Hematopoietic multipotent progenitor cell treated with erythropoietin and hydrocortisone succinate and interleukin-3 and kit ligand, for 4 days (in vitro differentiated cells): ENCODE measurements around the gene LRRC28.
"Not testable (repeated sequence)": the region's sequence is repeated elsewhere in the genome, so short reads cannot be mapped to it uniquely, and the experiment has no call there.

ENCODE experiments used
- DNase-seq: peaks from one replicate; pipeline ENCODE4 v3.0.0-alpha.2; 2015

The LRRC28 gene

GRCh38 chr15:99250857-99251841 is at the start of gene LRRC28:
Gene LRRC28, plus strand, starts transcription at chr15:99251481. Its CDS starts 4,477 bp downstream, at chr15:99255958.
- peak; percentile 99 for DNase-seq

- DNase-seq, result no peak
These were observed 49.1 kb upstream of the LRRC28 start for GRCh38 chr15:99202176-99202552.

GRCh38 chr15:99207672-99208071 is 43.6 kb upstream of the LRRC28 start:
- DNase-seq, result no peak

- DNase-seq, result no peak
These were observed 42.0 kb upstream of the LRRC28 start for GRCh38 chr15:99209326-99209725.

- DNase-seq, result no peak
These were observed 40.9 kb upstream of the LRRC28 start for GRCh38 chr15:99210334-99210733.

- no peak for DNase-seq
These were observed 39.4 kb upstream of the LRRC28 start for GRCh38 chr15:99211926-99212325.

GRCh38 chr15:99212406-99212805 is 38.9 kb upstream of the LRRC28 start:
- DNase-seq, result peak; percentile 12

- peak; percentile 81 for DNase-seq
These were observed 38.0 kb upstream of the LRRC28 start for GRCh38 chr15:99213187-99213811.

- DNase-seq, result no peak
These were observed 26.7 kb upstream of the LRRC28 start for GRCh38 chr15:99224372-99225214.

GRCh38 chr15:99226802-99227201 is 24.5 kb upstream of the LRRC28 start:
- no peak for DNase-seq

- no peak for DNase-seq
These were observed 23.0 kb upstream of the LRRC28 start for GRCh38 chr15:99228120-99228770.

- no peak for DNase-seq
These were observed 20.4 kb upstream of the LRRC28 start for GRCh38 chr15:99230867-99231266.

GRCh38 chr15:99232740-99233139 is 18.5 kb upstream of the LRRC28 start:
- no peak for DNase-seq

- DNase-seq, result not testable (repeated sequence)
These were observed 17.1 kb upstream of the LRRC28 start for GRCh38 chr15:99234160-99234559.

- DNase-seq, result no peak
These were observed 12.4 kb upstream of the LRRC28 start for GRCh38 chr15:99238849-99239248.

GRCh38 chr15:99239545-99240198 is 11.6 kb upstream of the LRRC28 start:
- no peak for DNase-seq

GRCh38 chr15:99241752-99242151 is 9.5 kb upstream of the LRRC28 start:
- no peak for DNase-seq

- no peak for DNase-seq
These were observed 7.0 kb upstream of the LRRC28 start for GRCh38 chr15:99244306-99244705.

- no peak for DNase-seq
These were observed 4.2 kb upstream of the LRRC28 start for GRCh38 chr15:99247062-99247461.

- DNase-seq, result no peak
These were observed 3.1 kb upstream of the LRRC28 start for GRCh38 chr15:99248000-99248715.

GRCh38 chr15:99249270-99249841 is 1.9 kb upstream of the LRRC28 start, which contains the start of gene TTC23:
Gene TTC23, minus strand, starts transcription at chr15:99249581. Its CDS starts 20,869 bp downstream, at chr15:99228712.
- peak; percentile 56 for DNase-seq
